MG63 (cell line): Measurements from ENCODE around the gene ATP5PD. TPM values are rescaled to one million over a fixed set of nuclear protein-coding genes. Genes with fewer than 3 reads are reported as not detected.
"Not testable (repeated sequence)": the region's sequence is repeated elsewhere in the genome, so short reads cannot be mapped to it uniquely, and the experiment has no call there.

Experiments used
- DNase-seq: peaks from one replicate; pipeline ENCODE4 v3.0.0-alpha.2; 2020
- H3K27me3 ChIP-seq: fragments of 250-450 bp; sonication (Bioruptor Pico); 2 replicates; pipeline ENCODE4 v1.5.1; 2020; ENCODE audit warnings: mild to moderate bottlenecking, moderate library complexity
- H3K36me3 ChIP-seq: fragments of 250-450 bp; sonication (Bioruptor Pico); 2 replicates; pipeline ENCODE4 v1.5.1; 2020; ENCODE audit warnings: mild to moderate bottlenecking, moderate library complexity
- H3K4me3 ChIP-seq: fragments of 250-450 bp; sonication (Bioruptor Pico); 2 replicates; pipeline ENCODE4 v1.5.1; 2020; ENCODE audit warnings: mild to moderate bottlenecking, moderate library complexity
- H3K9me3 ChIP-seq: fragments of 250-450 bp; sonication (Bioruptor Pico); 2 replicates; pipeline ENCODE4 v1.5.1; 2020; ENCODE audit warnings: mild to moderate bottlenecking, moderate library complexity
- total RNA-seq: library from RNA; depleted of rRNA; stranded (reverse); fragments of >200 nt; shearing (Covaris generic); gene quantifications from 2 replicates; pipeline ENCODE4 v1.2.3, GENCODE V29; 2014; ENCODE audit warnings: low replicate concordance

The ATP5PD gene
- total RNA-seq, 1 experiment from 2014 or later = 296 TPM

GRCh38 chr17:75064460-75064859 is 17.7 kb upstream of the ATP5PD start:
- DNase-seq = no peak
- Histone ChIP-seq H3K36me3 (peaks cover 37% of the 10 kb centered on the region), H3K27me3 (no peaks in the 10 kb centered on the region), H3K4me3 (no peak overlapping the region), H3K9me3 (no peaks in the 10 kb centered on the region)

- Histone ChIP-seq H3K9me3 (no peaks in the 10 kb centered on the region), H3K4me3 (no peak overlapping the region), H3K36me3 (peaks cover 37% of the 10 kb centered on the region), H3K27me3 (no peaks in the 10 kb centered on the region)
- no peak for DNase-seq
These were observed 17.3 kb upstream of the ATP5PD start for GRCh38 chr17:75064040-75064439.

GRCh38 chr17:75063626-75064025 is 16.9 kb upstream of the ATP5PD start:
- Histone ChIP-seq H3K4me3 (no peak overlapping the region), H3K9me3 (no peaks in the 10 kb centered on the region), H3K36me3 (peaks cover 37% of the 10 kb centered on the region), H3K27me3 (no peaks in the 10 kb centered on the region)
- DNase-seq = no peak

- Histone ChIP-seq H3K27me3 (no peaks in the 10 kb centered on the region), H3K36me3 (peaks cover 37% of the 10 kb centered on the region), H3K9me3 (no peaks in the 10 kb centered on the region), H3K4me3 (no peak overlapping the region)
- no peak for DNase-seq
These were observed 16.4 kb upstream of the ATP5PD start for GRCh38 chr17:75063201-75063600.

GRCh38 chr17:75061618-75062017 is 14.8 kb upstream of the ATP5PD start:
- H3K27me3 ChIP-seq = no peaks in the 10 kb centered on the region
- no peak overlapping the region for H3K4me3 ChIP-seq
- no peaks in the 10 kb centered on the region for H3K9me3 ChIP-seq
- DNase-seq = no peak
- peaks cover 46% of the 10 kb centered on the region for H3K36me3 ChIP-seq

- H3K27me3 ChIP-seq = no peaks in the 10 kb centered on the region
- no peak for DNase-seq
- H3K9me3 ChIP-seq = no peaks in the 10 kb centered on the region
- no peak overlapping the region for H3K4me3 ChIP-seq
- peaks cover 46% of the 10 kb centered on the region for H3K36me3 ChIP-seq
These were observed 14.3 kb upstream of the ATP5PD start for GRCh38 chr17:75061055-75061438.

- Histone ChIP-seq H3K27me3 (no peaks in the 10 kb centered on the region), H3K9me3 (no peaks in the 10 kb centered on the region), H3K4me3 (no peak overlapping the region), H3K36me3 (peaks cover 46% of the 10 kb centered on the region)
- DNase-seq = no peak
These were observed 13.8 kb upstream of the ATP5PD start for GRCh38 chr17:75060434-75061054.

- H3K36me3 ChIP-seq = peaks cover 55% of the 10 kb centered on the region
These were observed 12.9 kb upstream of the ATP5PD start for GRCh38 chr17:75059369-75060345.

GRCh38 chr17:75051941-75052340 is 5.2 kb upstream of the ATP5PD start:
- H3K27me3 ChIP-seq = no peaks in the 10 kb centered on the region
- H3K9me3 ChIP-seq = no peaks in the 10 kb centered on the region
- no peak for DNase-seq
- H3K36me3 ChIP-seq = peaks cover 52% of the 10 kb centered on the region
- no peak overlapping the region for H3K4me3 ChIP-seq

More at GRCh38 chr17:75059369-75060345, 12.9 kb upstream of the ATP5PD start:
- Histone ChIP-seq H3K9me3 (no peaks in the 10 kb centered on the region), H3K4me3 (no peak overlapping the region), H3K27me3 (no peaks in the 10 kb centered on the region)
- DNase-seq = no peak

- Histone ChIP-seq H3K4me3 (no peak overlapping the region), H3K36me3 (peaks cover 44% of the 10 kb centered on the region), H3K9me3 (no peaks in the 10 kb centered on the region), H3K27me3 (no peaks in the 10 kb centered on the region)
- no peak for DNase-seq
These were observed 2.9 kb upstream of the ATP5PD start for GRCh38 chr17:75049706-75050105.

- Histone ChIP-seq H3K4me3 (no peak overlapping the region; the same call in 1 of the 2 replicates), H3K9me3 (no peaks in the 10 kb centered on the region), H3K27me3 (no peaks in the 10 kb centered on the region), H3K36me3 (peaks cover 39% of the 10 kb centered on the region)
- DNase-seq = no peak
These were observed 2.3 kb upstream of the ATP5PD start for GRCh38 chr17:75049057-75049456.

GRCh38 chr17:75048249-75048878 is 1.6 kb upstream of the ATP5PD start:
- Histone ChIP-seq H3K9me3 (no peaks in the 10 kb centered on the region), H3K4me3 (peak overlapping the region; percentile 96), H3K36me3 (peaks cover 35% of the 10 kb centered on the region), H3K27me3 (no peaks in the 10 kb centered on the region)
- peak; percentile 92 for DNase-seq

- peak overlapping the region; percentile 96 for H3K4me3 ChIP-seq
- H3K36me3 ChIP-seq = peaks cover 26% of the 10 kb centered on the region
- H3K27me3 ChIP-seq = no peaks in the 10 kb centered on the region
- DNase-seq = peak; percentile 28
- no peaks in the 10 kb centered on the region for H3K9me3 ChIP-seq
These were observed 779 bp upstream of the ATP5PD start for GRCh38 chr17:75047398-75048098.

GRCh38 chr17:75045946-75046406 is 793 bp downstream of the ATP5PD start:
- Histone ChIP-seq H3K4me3 (peak overlapping the region; percentile 96), H3K36me3 (peaks cover 24% of the 10 kb centered on the region)
- not testable (repeated sequence) for H3K9me3 ChIP-seq, DNase-seq, H3K27me3 ChIP-seq

GRCh38 chr17:75044716-75045115 is 2.1 kb downstream of the ATP5PD start:
- Histone ChIP-seq H3K9me3 (no peaks in the 10 kb centered on the region), H3K4me3 (no peak overlapping the region), H3K27me3 (no peaks in the 10 kb centered on the region), H3K36me3 (peaks cover 26% of the 10 kb centered on the region)
- DNase-seq = no peak

- DNase-seq, H3K4me3 ChIP-seq, H3K27me3 ChIP-seq, H3K9me3 ChIP-seq: not testable (repeated sequence)
- peaks cover 28% of the 10 kb centered on the region for H3K36me3 ChIP-seq
These were observed 3.0 kb downstream of the ATP5PD start for GRCh38 chr17:75043789-75044188.
